Activated CD4-positive, alpha-beta T cell treated with anti-CD3 and anti-CD28 coated beads, Interleukin-2, amount 10 ng/mL, durations not matched to agents 7 days and 5 days (primary cell): ENCODE data around the gene NAV3. TPM values are rescaled to one million over a fixed set of nuclear protein-coding genes. Genes with fewer than 3 reads are reported as not detected.

ENCODE experiments used
- CTCF ChIA-PET: fragments of 350-600 bp; sonication (Branson Sonifier 250); formaldehyde crosslinking; loops from one replicate; lab custom pipeline; 2021; ENCODE audit warnings: antibody characterized with exemption; lab: Charles Lee
- POLR2A ChIA-PET: fragments of 350-600 bp; sonication (Branson Sonifier 250); formaldehyde crosslinking; loops from one replicate; lab custom pipeline; 2021; ENCODE audit warnings: antibody characterized with exemption; lab: Charles Lee
- DNase-seq: peaks from one replicate; pipeline ENCODE4 v3.0.0-alpha.2; 2020
- H3K27ac Mint-ChIP-seq: one replicate; pipeline ENCODE4 v1.8.0; 2021; ENCODE audit warnings: mild to moderate bottlenecking, moderate library complexity, mixed read lengths
- H3K27me3 Mint-ChIP-seq: one replicate; pipeline ENCODE4 v1.8.0; 2021; ENCODE audit warnings: mixed read lengths
- H3K36me3 Mint-ChIP-seq: one replicate; pipeline ENCODE4 v1.8.0; 2021; ENCODE audit warnings: low read depth, mixed read lengths
- H3K4me1 Mint-ChIP-seq: one replicate; pipeline ENCODE4 v1.8.0; 2021; ENCODE audit warnings: mixed read lengths
- H3K4me3 Mint-ChIP-seq: one replicate; pipeline ENCODE4 v1.8.0; 2021; ENCODE audit warnings: mild to moderate bottlenecking, moderate library complexity, mixed read lengths
- H3K9me3 Mint-ChIP-seq: one replicate; pipeline ENCODE4 v1.8.0; 2021; ENCODE audit warnings: mixed read lengths
- total RNA-seq, 2 experiments: library from RNA; stranded (reverse); gene quantifications; one replicate each; pipeline ENCODE4 v1.2.3, GENCODE V29; 2021

NAV3 gene
- total RNA-seq, 2 experiments from 2014 or later: not detected

DNA sequence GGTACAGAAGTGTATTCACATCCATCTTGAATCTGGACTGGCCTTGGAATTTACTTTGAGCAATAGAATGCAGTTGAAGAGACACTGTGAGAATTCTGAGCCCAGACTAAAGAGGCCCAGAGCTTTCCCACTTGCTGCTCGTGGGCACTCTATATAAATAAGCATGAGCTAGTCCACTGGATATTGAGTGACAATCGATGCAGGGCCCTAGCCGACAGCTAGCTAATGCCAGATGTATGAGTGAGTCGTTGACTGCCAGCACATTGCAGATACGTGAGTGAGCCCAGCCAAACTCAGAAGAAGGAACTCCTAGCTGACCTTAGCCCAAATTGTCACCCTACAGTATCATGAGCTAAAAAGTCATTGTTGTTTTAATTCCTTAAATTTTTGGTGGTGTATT, 24.9 kb downstream of the NAV3 start:
- DNase-seq: no peak
- no peaks in the 10 kb centered on the region for H3K36me3 Mint-ChIP-seq
- ChIA-PET CTCF (no interaction called here), POLR2A (no interaction called here)
- H3K4me3 Mint-ChIP-seq: no peak overlapping the region
- no peaks in the 10 kb centered on the region for H3K27me3 Mint-ChIP-seq
- H3K4me1 Mint-ChIP-seq: no peaks in the 10 kb centered on the region
- H3K27ac Mint-ChIP-seq: no peak overlapping the region
- H3K9me3 Mint-ChIP-seq: no peaks in the 10 kb centered on the region

GRCh38 chr12:77861317-77861716, 30.6 kb downstream of the NAV3 start:
- no peaks in the 10 kb centered on the region for H3K4me1 Mint-ChIP-seq
- POLR2A ChIA-PET: no interaction called here
- H3K9me3 Mint-ChIP-seq: no peaks in the 10 kb centered on the region

GRCh38 chr12:77865178-77865577, 34.5 kb downstream of the NAV3 start:
- ChIA-PET POLR2A (no interaction called here), CTCF (no interaction called here)
- H3K27ac Mint-ChIP-seq: no peak overlapping the region
- no peak for DNase-seq
- no peaks in the 10 kb centered on the region for H3K27me3 Mint-ChIP-seq
- H3K36me3 Mint-ChIP-seq: no peaks in the 10 kb centered on the region
- H3K9me3 Mint-ChIP-seq: no peaks in the 10 kb centered on the region
- no peaks in the 10 kb centered on the region for H3K4me1 Mint-ChIP-seq
- no peak overlapping the region for H3K4me3 Mint-ChIP-seq

More at GRCh38 chr12:77861317-77861716, 30.6 kb downstream of the NAV3 start:
- no peaks in the 10 kb centered on the region for H3K36me3 Mint-ChIP-seq
- DNase-seq: no peak
- no peak overlapping the region for H3K27ac Mint-ChIP-seq
- H3K4me3 Mint-ChIP-seq: no peak overlapping the region
- H3K27me3 Mint-ChIP-seq: no peaks in the 10 kb centered on the region
- CTCF ChIA-PET: no interaction called here

GRCh38 chr12:77878901-77879300, 48.2 kb downstream of the NAV3 start:
- H3K4me3 Mint-ChIP-seq: no peak overlapping the region
- no peaks in the 10 kb centered on the region for H3K27me3 Mint-ChIP-seq
- CTCF ChIA-PET: interaction anchor here (0.7 kb wide), 1 partner anchor 777 kb away, joined by 3 read pairs; no protein-coding TSS in a partner anchor
- POLR2A ChIA-PET: no interaction called here
- H3K9me3 Mint-ChIP-seq: peaks cover 2% of the 10 kb centered on the region
- H3K36me3 Mint-ChIP-seq: no peaks in the 10 kb centered on the region
- no peak for DNase-seq
- H3K27ac Mint-ChIP-seq: no peak overlapping the region
- no peaks in the 10 kb centered on the region for H3K4me1 Mint-ChIP-seq

DNA sequence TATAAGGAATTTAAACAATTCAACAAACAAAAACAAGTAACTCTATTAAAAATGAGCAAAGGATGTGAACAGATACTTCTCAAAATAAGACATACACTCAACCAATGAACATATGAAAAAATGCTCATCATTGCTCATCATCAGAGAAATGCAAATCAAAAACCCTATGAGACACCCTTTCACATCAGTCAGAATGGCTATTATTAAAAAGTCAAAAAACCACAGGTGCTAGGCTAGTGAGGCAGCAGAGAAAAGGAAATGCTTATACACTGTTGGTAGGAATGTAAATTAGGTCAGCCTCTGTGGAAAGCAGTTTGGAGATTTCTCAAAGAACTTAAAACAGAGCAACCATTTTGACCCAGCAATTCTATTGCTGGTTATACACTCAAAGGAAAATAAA, 52.0 kb downstream of the NAV3 start:
- CTCF ChIA-PET: no interaction called here
- DNase-seq: no peak
- Mint-ChIP-seq H3K4me1 (no peaks in the 10 kb centered on the region), H3K36me3 (no peaks in the 10 kb centered on the region), H3K27me3 (no peaks in the 10 kb centered on the region), H3K27ac (no peak overlapping the region), H3K9me3 (peaks cover 2% of the 10 kb centered on the region), H3K4me3 (no peak overlapping the region)
- POLR2A ChIA-PET: no interaction called here

DNA sequence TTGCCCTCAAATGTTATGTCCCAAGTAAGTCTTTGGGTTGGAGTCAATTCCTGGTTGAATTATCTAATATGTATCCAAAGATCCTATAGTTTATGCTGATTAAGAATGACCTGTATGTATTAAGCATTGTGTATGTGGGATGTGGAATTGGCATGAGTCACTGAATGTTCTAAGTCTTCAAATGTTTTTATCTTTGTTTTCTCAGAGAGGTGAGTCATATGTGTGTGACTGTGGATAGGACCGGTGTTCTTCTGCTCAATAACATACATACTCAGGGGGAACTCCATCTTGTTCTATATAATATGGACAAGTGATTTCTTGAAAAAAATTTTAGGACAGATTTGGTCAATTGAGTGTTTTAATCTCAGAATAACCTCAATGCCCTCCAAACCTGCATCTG, 57.9 kb downstream of the NAV3 start:
- DNase-seq: no peak
- no peak overlapping the region for H3K4me3 Mint-ChIP-seq
- H3K4me1 Mint-ChIP-seq: no peaks in the 10 kb centered on the region
- H3K27ac Mint-ChIP-seq: no peak overlapping the region
- no peaks in the 10 kb centered on the region for H3K36me3 Mint-ChIP-seq
- POLR2A ChIA-PET: no interaction called here
- no peaks in the 10 kb centered on the region for H3K9me3 Mint-ChIP-seq
- CTCF ChIA-PET: no interaction called here
- H3K27me3 Mint-ChIP-seq: no peaks in the 10 kb centered on the region

GRCh38 chr12:77891518-77892147, 60.9 kb downstream of the NAV3 start:
- H3K27ac Mint-ChIP-seq: no peak overlapping the region
- no peaks in the 10 kb centered on the region for H3K27me3 Mint-ChIP-seq
- no peaks in the 10 kb centered on the region for H3K36me3 Mint-ChIP-seq
- H3K4me1 Mint-ChIP-seq: no peaks in the 10 kb centered on the region
- ChIA-PET POLR2A (no interaction called here), CTCF (no interaction called here)
- DNase-seq: no peak
- no peaks in the 10 kb centered on the region for H3K9me3 Mint-ChIP-seq
- H3K4me3 Mint-ChIP-seq: no peak overlapping the region

DNA sequence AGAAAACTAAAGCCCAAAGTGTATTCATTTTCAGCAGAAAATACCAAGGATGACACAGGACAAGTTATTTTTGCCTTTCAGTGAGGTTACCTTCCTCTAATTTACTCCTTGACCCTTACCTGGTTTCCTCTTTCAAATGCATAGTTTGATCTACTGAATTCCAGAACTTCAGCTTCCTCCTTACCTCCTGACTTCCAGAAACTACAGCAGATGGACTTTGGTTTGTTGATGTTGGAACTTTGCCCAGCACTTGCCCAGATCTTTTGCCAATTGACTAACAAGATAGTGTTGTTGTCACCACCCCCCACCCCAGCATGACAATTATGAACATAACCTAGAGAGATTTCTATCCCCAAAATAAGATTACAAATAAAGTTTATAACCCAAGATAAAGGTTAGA, 63.2 kb downstream of the NAV3 start:
- Mint-ChIP-seq H3K36me3 (no peaks in the 10 kb centered on the region), H3K4me1 (no peaks in the 10 kb centered on the region), H3K27me3 (no peaks in the 10 kb centered on the region), H3K27ac (no peak overlapping the region), H3K9me3 (no peaks in the 10 kb centered on the region), H3K4me3 (no peak overlapping the region)
- CTCF ChIA-PET: no interaction called here
- DNase-seq: no peak
- POLR2A ChIA-PET: no interaction called here

- H3K36me3 Mint-ChIP-seq: no peaks in the 10 kb centered on the region
- ChIA-PET POLR2A (interaction anchor here (0.5 kb wide), 1 partner anchor 263 kb away, joined by 3 read pairs; no protein-coding TSS in a partner anchor), CTCF (no interaction called here)
- no peak overlapping the region for H3K4me3 Mint-ChIP-seq
- no peaks in the 10 kb centered on the region for H3K9me3 Mint-ChIP-seq
- DNase-seq: no peak
- H3K27me3 Mint-ChIP-seq: no peaks in the 10 kb centered on the region
- no peaks in the 10 kb centered on the region for H3K4me1 Mint-ChIP-seq
- H3K27ac Mint-ChIP-seq: no peak overlapping the region
Measured at GRCh38 chr12:77894556-77894955, 63.9 kb downstream of the NAV3 start.

GRCh38 chr12:77895699-77896098, 65.0 kb downstream of the NAV3 start:
- ChIA-PET POLR2A (no interaction called here), CTCF (no interaction called here)
- Mint-ChIP-seq H3K27ac (no peak overlapping the region), H3K4me3 (no peak overlapping the region), H3K9me3 (no peaks in the 10 kb centered on the region), H3K36me3 (no peaks in the 10 kb centered on the region), H3K4me1 (no peaks in the 10 kb centered on the region), H3K27me3 (no peaks in the 10 kb centered on the region)
- DNase-seq: no peak

- POLR2A ChIA-PET: no interaction called here
- Mint-ChIP-seq H3K4me3 (no peak overlapping the region), H3K27ac (no peak overlapping the region), H3K27me3 (no peaks in the 10 kb centered on the region), H3K4me1 (no peaks in the 10 kb centered on the region), H3K36me3 (no peaks in the 10 kb centered on the region), H3K9me3 (no peaks in the 10 kb centered on the region)
- no peak for DNase-seq
- CTCF ChIA-PET: no interaction called here
Measured at GRCh38 chr12:77907936-77908335, 77.2 kb downstream of the NAV3 start.

- ChIA-PET CTCF (interaction anchor here (0.8 kb wide), 1 partner anchor 10 kb away, joined by 4 read pairs; no protein-coding TSS in a partner anchor), POLR2A (no interaction called here)
- H3K27me3 Mint-ChIP-seq: no peaks in the 10 kb centered on the region
- H3K4me3 Mint-ChIP-seq: no peak overlapping the region
- DNase-seq: no peak
- no peaks in the 10 kb centered on the region for H3K9me3 Mint-ChIP-seq
- H3K36me3 Mint-ChIP-seq: no peaks in the 10 kb centered on the region
- H3K27ac Mint-ChIP-seq: no peak overlapping the region
- no peaks in the 10 kb centered on the region for H3K4me1 Mint-ChIP-seq
Measured at GRCh38 chr12:77914081-77914488, 83.4 kb downstream of the NAV3 start.

GRCh38 chr12:77915071-77915600, 84.4 kb downstream of the NAV3 start:
- CTCF ChIA-PET: no interaction called here
- Mint-ChIP-seq H3K4me1 (no peaks in the 10 kb centered on the region), H3K27ac (no peak overlapping the region), H3K9me3 (no peaks in the 10 kb centered on the region), H3K27me3 (no peaks in the 10 kb centered on the region), H3K4me3 (no peak overlapping the region), H3K36me3 (no peaks in the 10 kb centered on the region)
- POLR2A ChIA-PET: no interaction called here
- no peak for DNase-seq

DNA sequence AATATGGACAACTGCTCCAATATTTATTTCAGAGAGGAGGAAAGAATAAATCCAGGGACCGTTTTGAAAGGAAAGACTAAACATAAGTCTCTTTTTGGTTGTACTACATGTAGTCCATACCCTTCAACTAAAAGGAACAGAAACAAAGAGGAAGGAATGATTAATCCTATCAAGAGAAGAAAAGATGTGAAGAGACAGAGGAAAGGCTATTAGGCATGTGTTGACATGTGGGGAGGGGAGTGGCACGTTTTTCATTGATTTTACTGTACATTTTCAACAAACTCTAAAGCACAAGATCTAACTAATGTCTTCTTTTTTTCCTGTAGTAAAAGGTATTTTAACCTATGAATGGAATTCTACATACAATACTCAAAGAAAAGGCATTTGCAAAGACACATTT, 85.6 kb downstream of the NAV3 start:
- POLR2A ChIA-PET: no interaction called here
- no peaks in the 10 kb centered on the region for H3K4me1 Mint-ChIP-seq
- no peak for DNase-seq
- H3K36me3 Mint-ChIP-seq: no peaks in the 10 kb centered on the region
- CTCF ChIA-PET: no interaction called here
- no peaks in the 10 kb centered on the region for H3K9me3 Mint-ChIP-seq
- no peak overlapping the region for H3K27ac Mint-ChIP-seq
- H3K27me3 Mint-ChIP-seq: no peaks in the 10 kb centered on the region
- H3K4me3 Mint-ChIP-seq: no peak overlapping the region
